ENCODE data around the gene MRPL46.
A peak's percentile ranks its signal among the peaks of the same experiment; 100 is the strongest.

Gene MRPL46

GRCh38 chr15:88467073-88467934, at the start of gene MRPL46, which contains the start of gene MRPS11:
Gene MRPL46 (minus strand): TSS chr15:88467388. CDS start chr15:88467377, 11 bp downstream.
Gene MRPS11 (plus strand): TSS chr15:88467708. CDS start chr15:88467718, 10 bp downstream.
- H3K36me3 ChIP-seq (ENCODE audit: insufficient read depth, low read length): peaks cover 18% of the 10 kb centered on the region; the same call in 1 of the 2 replicates

DNA sequence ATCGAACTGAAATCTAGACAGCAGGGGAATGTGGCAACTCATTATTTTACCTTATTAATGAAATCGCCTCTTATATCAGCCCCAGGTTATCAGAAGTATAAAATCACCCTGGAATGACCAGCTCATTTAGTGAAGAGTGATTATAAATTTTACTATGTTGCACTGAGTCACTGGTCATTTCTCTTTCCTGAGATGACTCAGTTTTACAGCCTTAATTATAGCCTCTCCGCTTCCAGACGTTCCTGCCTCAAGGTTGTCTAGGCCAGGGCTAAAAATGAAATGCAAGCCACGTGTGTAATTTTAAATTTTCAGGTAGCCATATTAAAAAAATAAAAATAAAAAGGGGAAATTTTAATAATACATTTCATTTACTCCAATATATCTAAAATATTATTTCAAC, 46.0 kb upstream of the MRPL46 start:
- TF ChIP-seq EZH2phosphoT487 (IDR thresholded peaks at IDR 0.05; ENCODE audit: borderline replicate concordance): no peak
- no peak for TF ChIP-seq CTCF (conservative IDR thresholded peaks at IDR 0.05; ENCODE audit: low read length)
- Histone ChIP-seq H3K4me2 (ENCODE audit: low read depth, low read length, poor library complexity, severe bottlenecking) (no peak overlapping the region), H3K9ac (ENCODE audit: low read depth, low read length, poor library complexity, severe bottlenecking) (no peak overlapping the region), H3K9me2 (replicated peaks; ENCODE audit: low read depth, low read length) (no peaks in the 10 kb centered on the region), H3F3A (ENCODE audit: low read depth) (no peaks in the 10 kb centered on the region), H3K9me3 (ENCODE audit: insufficient read depth, low read depth, low read length) (no peaks in the 10 kb centered on the region), H3K36me3 (ENCODE audit: insufficient read depth, low read length) (no peaks in the 10 kb centered on the region), H2AFZ (ENCODE audit: low read length) (no peak overlapping the region), H4K20me1 (ENCODE audit: insufficient read depth, low read length, poor library complexity, severe bottlenecking) (no peaks in the 10 kb centered on the region), H3K4me1 (ENCODE audit: insufficient read depth, low read length, poor library complexity, severe bottlenecking) (no peaks in the 10 kb centered on the region), H3K79me2 (ENCODE audit: insufficient read depth, low read length) (no peaks in the 10 kb centered on the region), H3K27me3 (ENCODE audit: insufficient read depth, low read length, poor library complexity, severe bottlenecking) (no peaks in the 10 kb centered on the region), H3K4me3 (ENCODE audit: low read length, poor library complexity, severe bottlenecking) (no peak overlapping the region)

More at GRCh38 chr15:88467073-88467934, at the start of gene MRPL46, which contains the start of gene MRPS11:
- Histone ChIP-seq H2AFZ (ENCODE audit: low read length) (peak within 1 kb of the TSS; percentile 92), H3K4me1 (ENCODE audit: insufficient read depth, low read length, poor library complexity, severe bottlenecking) (peaks cover 41% of the 10 kb centered on the region), H3K9ac (ENCODE audit: low read depth, low read length, poor library complexity, severe bottlenecking) (peak within 1 kb of the TSS; percentile 95), H3K4me3 (ENCODE audit: low read length, poor library complexity, severe bottlenecking) (peak within 1 kb of the TSS; percentile 97), H3K9me2 (replicated peaks; ENCODE audit: low read depth, low read length) (no peaks in the 10 kb centered on the region), H4K20me1 (ENCODE audit: insufficient read depth, low read length, poor library complexity, severe bottlenecking) (no peaks in the 10 kb centered on the region), H3K9me3 (ENCODE audit: insufficient read depth, low read depth, low read length) (no peaks in the 10 kb centered on the region), H3F3A (ENCODE audit: low read depth) (no peaks in the 10 kb centered on the region), H3K4me2 (ENCODE audit: low read depth, low read length, poor library complexity, severe bottlenecking) (peak within 1 kb of the TSS; percentile 93), H3K79me2 (ENCODE audit: insufficient read depth, low read length) (peaks cover 60% of the 10 kb centered on the region), H3K27me3 (ENCODE audit: insufficient read depth, low read length, poor library complexity, severe bottlenecking) (no peaks in the 10 kb centered on the region)
- no peak for TF ChIP-seq EZH2phosphoT487 (IDR thresholded peaks at IDR 0.05; ENCODE audit: borderline replicate concordance)
- no peak for TF ChIP-seq CTCF (conservative IDR thresholded peaks at IDR 0.05; ENCODE audit: low read length)

- H3K4me1 ChIP-seq (ENCODE audit: insufficient read depth, low read length, poor library complexity, severe bottlenecking): no peaks in the 10 kb centered on the region
- no peaks in the 10 kb centered on the region for H3K9me3 ChIP-seq (ENCODE audit: insufficient read depth, low read depth, low read length)
- H3K36me3 ChIP-seq (ENCODE audit: insufficient read depth, low read length): no peaks in the 10 kb centered on the region
- no peak overlapping the region for H3K4me3 ChIP-seq (ENCODE audit: low read length, poor library complexity, severe bottlenecking)
- H4K20me1 ChIP-seq (ENCODE audit: insufficient read depth, low read length, poor library complexity, severe bottlenecking): no peaks in the 10 kb centered on the region
- no peaks in the 10 kb centered on the region for H3K27me3 ChIP-seq (ENCODE audit: insufficient read depth, low read length, poor library complexity, severe bottlenecking)
- TF ChIP-seq CTCF (conservative IDR thresholded peaks at IDR 0.05; ENCODE audit: low read length) (no peak), EZH2phosphoT487 (IDR thresholded peaks at IDR 0.05; ENCODE audit: borderline replicate concordance) (no peak)
- H2AFZ ChIP-seq (ENCODE audit: low read length): no peak overlapping the region
- H3F3A ChIP-seq (ENCODE audit: low read depth): no peaks in the 10 kb centered on the region
- H3K9ac ChIP-seq (ENCODE audit: low read depth, low read length, poor library complexity, severe bottlenecking): no peak overlapping the region
- H3K4me2 ChIP-seq (ENCODE audit: low read depth, low read length, poor library complexity, severe bottlenecking): no peak overlapping the region
- no peaks in the 10 kb centered on the region for H3K9me2 ChIP-seq (replicated peaks; ENCODE audit: low read depth, low read length)
- no peaks in the 10 kb centered on the region for H3K79me2 ChIP-seq (ENCODE audit: insufficient read depth, low read length)
Observed at GRCh38 chr15:88512601-88513000, 45.4 kb upstream of the MRPL46 start.

Data from Loucy (cell line).